Kidney capillary endothelial cell (primary cell): ENCODE measurements around the gene DUSP22.

ENCODE experiments used
- DNase-seq: peaks from one replicate; pipeline ENCODE4 v3.0.0-alpha.2; 2018; ENCODE audit warnings: low spot score

The DUSP22 gene

DNA sequence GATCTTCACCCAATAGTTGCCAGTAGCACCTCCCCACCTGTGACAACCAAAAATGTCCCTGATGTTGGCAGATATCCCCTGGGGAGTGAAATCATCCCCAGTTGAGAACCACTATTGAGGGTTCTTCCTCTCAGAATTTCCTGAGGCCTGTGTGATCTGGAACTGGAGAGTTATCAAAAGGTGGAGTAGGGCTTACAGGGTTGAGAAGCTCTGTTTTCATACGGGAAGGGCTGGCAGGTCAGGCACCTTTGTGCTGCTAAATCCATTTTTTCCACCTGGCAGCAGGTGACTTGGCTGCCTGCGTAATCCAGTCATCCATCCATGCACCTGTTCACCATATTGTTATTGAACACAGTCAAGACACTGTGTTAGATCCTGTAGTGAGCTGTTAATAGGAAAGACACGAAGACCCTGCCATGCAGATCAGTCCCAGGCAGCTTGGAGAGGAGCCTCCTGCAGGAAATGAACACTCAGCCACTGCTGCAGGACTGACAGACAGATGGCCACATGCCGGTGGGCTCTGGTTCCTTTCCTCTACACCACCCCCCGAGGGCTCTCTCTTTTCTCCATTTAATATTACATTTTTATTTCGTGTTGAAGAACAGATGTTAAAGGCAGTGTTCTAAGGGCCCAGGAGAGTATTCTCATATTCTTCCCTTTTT, 5.4 kb downstream of the DUSP22 start:
- peak; percentile 40 for DNase-seq

DNA sequence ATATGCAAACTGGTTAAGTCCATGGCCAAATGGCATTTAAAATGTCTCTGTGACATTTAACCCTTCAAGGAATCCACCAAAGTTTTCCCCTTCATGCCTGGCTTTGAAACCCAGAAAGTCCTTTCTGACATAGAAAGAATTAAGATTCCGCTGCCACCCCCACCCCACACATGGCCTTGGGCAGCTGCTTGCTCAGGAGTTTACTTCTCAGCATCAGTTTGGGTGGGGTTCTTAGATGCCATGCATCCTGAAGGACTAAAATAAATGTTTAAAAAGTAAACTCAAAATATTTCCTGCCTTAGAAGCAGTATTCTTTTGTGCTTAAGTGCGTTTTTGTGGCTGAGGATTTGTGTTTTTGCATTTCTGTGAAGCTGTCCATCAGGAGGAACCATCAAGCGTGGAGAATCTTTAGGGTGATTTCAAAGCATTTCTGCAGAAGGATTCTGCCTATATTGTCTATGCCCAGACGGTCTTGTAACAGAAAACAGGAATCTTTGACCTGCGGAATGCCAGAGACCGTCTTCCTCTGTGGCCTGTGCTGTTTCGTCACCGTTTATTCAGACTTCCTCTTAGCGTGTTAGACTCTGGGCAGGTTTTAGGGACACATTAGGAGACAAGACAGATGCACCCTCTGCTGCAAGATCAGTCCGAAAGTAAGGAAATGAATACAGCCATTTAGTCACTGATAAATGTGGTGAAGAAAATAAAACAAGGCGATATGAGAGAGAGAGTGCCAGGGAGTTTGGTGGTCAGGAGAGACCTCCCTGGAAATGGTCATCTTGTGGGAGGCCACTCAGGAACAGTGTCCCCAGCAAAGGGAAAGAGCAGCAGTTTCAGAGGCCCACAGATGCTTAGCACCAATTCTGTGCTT, 6.2 kb downstream of the DUSP22 start:
- DNase-seq, result peak; percentile 58

DNA sequence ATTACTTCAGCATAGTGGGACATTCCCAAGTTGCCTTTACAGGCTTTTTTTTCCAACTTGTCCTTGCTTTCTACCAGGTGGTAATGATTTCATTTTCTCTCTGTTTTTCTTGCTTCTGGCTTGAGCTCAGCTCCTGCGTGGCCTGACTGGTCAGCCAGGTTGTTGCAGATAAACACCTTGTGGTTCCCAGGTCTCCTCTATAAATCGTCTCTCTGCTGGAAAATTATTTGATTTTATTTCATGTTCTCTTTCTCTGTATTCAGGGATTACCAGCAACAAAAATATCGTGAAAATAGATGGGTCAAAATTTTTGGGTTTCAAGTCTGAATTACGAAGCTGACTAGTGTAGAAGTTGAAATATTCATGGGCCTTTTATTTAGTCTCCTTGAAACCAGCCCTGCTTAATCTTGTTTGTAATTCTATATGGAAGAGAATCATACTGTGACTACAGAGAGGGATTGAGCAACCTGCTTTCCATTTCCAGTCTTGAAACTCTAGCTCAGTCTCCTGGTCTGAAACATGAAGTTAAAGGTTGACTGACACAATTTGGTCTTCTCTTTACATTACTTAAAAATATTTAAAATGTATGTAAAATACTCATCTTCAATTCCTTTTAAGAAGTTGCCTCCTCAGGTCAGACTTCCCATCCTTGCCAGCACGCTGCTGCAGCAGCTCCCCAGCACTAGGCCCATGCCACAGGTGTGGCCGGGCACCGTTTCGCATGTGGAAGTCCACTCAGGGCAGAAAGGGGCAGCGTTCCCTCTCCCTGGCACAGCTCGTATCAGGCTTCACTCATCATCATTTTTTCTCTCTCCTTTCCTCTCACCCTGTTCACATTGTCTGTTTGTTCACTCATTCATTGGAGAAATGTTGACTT, 7.1 kb downstream of the DUSP22 start:
- DNase-seq, result no peak

DNA sequence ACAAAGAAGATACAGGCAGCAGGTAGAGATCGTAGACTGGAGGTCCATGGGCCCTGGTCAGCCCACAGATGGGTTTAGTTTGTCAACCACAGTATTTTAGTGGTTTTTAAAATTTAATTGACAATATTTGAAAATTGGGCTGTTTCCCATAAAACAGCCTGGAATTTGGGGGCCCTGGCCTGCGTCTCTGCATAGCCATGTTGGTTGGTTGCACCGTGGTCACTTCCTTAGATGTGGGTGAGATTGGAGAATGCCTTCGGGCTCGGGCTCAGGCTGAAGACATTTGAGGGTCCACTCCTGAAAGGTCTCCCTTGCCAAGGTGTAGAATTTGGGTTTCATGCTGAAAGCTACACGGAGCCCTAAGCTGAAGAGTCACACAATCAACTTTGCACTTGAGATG, 7.7 kb downstream of the DUSP22 start:
- no peak for DNase-seq

DNA sequence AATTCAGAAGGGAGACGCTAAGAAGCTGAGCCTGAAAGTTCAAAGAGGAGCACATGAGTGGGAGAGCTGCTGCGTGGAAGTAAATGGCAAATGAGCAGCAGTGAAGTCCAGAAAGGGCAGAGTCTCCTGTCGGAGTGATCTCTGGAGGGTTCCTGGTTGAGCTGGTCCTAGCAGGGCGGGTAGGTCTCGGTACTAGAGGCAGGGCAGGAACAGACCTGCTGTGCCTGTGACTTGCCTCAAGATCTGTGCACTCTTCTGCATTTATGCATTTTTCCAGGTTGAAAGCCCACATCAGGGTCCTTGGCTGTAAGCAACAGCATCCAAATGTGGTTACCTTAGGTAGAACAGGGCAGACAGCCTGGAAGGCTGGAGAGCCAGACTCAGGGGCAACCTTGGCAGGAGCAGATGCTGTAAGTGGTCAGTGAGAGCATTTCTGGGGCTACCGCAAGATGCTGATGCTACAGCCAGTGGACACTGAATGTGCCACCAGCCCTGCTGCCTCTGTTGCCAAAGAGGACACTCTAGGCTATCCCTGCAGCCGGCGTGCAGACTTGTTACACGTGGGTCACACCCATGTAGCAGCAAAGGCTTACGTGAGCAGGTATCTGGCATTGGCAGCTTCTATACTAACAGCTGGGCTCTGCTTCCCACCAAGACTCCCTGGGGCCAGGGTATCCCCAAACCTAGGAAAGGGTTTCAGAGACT, 8.4 kb downstream of the DUSP22 start:
- DNase-seq, result no peak

DNA sequence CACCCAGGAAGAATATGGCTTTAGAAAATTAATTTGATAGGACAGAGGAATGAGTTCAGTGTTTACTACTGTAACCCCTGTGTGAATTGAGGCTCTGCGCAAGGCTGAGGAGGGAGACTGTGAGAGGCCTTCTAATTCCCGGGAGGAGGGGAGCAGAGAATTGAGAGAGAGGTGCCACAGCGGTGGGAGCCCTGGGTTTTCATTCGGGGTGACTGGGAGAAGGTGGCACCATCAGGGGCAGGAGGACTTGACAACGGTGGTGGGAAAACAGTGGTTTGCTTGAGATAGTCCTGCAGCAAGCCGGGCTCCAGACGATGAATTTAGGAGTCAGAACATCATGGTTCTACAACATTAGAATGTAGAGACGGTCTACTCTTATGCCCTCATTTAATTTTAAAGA, 9.2 kb downstream of the DUSP22 start:
- no peak for DNase-seq

DNA sequence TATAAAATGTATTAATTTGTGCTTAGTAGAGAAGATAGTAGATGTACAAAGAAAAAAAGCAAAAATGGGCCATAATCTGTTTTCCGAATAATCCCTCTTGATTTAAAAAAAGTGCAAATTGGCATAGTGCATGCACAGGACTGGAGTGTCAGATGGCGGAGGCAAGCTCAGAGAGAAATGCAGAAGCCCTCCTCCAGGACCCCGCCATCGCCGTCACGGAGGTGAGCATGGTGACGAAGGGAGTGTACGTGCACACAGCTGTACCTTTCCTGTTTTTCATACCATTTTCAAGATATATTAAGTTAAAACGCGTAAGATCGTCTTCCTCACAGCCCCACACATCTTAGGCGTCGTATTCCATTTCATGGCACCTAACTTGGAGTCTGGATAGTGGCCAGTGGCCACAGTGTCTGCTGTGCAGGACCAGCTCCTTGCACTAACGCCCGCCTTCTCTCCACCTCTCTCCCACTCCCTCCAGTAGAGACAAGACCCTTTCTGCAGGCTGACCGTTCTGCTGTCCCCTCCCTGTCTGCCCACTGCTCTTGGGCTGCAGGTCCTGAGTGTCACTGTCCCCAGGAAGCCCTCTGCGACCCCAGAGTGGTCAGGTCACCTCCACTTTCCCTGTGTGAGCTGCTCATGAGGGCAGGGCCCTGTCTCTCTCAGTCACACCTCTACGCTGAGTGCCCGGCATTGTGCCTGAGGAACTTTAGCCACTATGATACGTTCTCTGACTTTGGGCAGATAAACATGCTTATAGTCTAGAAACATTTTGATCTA, 9.8 kb downstream of the DUSP22 start:
- no peak for DNase-seq

DNA sequence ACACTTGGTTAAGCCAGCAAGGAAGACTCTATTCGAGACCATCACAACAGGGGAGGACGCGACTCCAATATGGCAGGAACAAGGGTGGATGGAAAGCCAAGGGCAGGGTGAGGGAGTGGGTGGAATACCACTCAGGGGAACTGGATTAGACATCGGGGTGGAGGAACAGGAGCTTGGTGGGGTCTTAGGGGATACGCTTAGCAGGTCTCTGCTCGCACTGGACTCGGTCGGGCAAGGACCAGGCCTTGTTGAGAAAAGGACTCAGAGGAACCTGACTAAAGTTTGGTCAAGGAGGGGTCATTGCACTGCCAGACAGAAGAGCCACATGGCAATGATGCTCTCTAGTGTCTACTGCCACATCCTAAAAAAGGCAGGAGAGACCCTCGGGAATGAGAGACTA, 10.5 kb downstream of the DUSP22 start:
- no peak for DNase-seq

DNA sequence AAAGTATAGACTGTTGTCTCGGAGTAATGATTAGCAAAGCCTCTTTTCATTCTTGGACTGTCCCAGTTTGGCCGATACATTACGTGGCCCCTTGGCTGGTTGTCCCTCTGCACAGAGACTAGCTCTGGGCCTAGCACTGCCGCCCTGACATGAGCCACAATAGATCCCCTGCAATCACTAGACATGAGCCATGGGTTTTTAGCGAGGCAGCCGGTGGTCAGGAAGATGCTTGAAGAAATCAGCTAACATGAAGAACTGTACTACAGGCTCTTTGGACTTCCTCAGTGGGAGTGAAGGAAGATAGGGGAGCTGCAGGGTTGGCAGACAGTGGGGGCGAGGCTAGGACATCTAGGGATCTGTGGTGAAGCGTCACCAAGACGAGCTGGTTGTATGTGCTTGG, 11.0 kb downstream of the DUSP22 start:
- no peak for DNase-seq

DNA sequence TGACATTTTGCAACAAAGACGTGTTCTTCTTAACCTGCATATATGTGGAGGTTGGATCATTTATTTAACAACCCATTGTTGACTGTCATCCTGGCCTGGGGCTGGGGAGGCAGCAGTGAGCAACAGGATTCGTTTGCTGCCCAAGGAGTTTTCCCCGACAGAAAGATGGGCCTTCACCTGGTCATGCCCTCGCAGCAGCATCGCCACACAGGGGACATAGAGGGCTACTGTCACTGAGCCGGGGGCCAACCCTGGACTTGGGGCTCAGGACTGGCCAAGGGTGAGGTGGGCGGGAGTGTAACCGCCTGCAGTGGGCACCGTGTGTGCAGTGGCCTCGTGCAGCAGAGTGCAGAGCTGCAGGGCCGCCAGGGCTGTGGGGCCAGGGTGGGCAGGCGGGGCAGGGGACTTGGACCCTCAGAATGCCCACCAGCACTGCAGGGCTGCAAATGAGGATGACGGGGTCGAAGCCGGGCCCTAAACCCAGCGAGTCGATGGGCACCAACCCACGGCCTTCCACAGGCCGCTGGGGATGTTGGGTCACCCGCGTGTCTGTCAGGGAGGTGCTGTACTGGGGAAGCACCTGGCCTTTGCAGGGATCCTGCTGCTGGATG, 11.8 kb downstream of the DUSP22 start:
- DNase-seq, result no peak

DNA sequence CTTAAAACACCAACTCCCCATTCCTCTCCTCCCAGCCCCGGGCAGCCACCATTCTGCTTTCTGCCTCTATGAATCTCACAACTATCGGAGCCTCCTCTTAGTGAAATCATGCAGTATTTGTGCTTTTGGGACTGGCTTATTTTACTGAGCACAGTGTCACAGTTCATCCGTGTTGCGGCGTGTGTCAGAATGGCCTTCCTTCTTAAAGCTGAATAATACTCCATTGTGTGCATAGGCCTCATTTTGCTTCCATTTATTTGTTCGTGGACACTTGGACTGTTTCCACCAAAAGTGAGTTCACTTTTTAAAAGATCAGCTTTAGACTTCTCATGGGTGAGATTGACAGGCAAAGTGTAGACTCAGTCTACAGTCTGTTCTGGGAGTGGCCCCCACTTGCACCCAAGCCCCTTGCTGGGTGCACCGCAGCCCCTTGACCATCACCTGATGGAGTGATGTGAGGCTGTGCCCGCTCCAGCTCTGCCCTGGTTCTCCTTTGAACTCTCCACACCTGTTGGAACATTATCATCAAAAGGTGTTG, 12.6 kb downstream of the DUSP22 start:
- DNase-seq, result no peak

DNA sequence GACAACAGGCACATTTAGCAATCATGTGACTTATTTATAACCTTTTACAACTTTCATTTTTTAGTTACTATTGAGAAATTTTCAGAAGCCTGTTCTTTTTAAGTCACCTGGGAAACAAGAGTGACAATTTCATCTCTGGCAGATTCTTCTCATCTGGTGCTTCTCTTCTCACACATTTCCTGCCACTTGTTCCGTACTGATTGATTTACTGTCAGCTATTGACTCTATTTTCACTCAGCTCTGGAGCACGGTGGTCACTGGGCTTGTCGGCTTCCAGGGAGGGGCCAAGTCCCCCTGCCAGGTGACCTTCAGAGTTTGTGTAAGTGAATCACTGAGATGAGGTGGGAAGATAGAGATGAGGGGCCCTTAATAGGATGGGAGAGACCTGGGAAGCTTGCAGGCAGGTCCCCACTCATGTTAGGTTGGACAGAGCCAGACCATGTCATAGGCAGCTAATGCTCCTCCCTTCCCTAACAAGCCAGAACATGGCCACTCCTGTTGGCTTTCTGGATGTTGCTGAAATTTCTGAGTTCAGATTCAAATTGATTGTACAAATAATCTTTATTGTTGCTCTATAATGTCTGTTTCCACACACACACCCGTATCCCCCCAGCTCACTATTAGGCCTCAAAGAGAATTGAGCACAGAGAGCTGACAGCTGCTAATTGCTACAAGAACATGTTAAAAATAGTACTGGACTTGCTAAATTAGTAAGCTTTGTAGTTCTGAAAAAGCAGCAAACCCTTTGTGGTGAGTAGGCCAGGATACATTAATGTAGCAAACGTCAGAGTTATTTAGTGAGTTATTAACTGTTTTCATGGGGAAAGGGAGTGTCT, 13.3 kb downstream of the DUSP22 start:
- no peak for DNase-seq

DNA sequence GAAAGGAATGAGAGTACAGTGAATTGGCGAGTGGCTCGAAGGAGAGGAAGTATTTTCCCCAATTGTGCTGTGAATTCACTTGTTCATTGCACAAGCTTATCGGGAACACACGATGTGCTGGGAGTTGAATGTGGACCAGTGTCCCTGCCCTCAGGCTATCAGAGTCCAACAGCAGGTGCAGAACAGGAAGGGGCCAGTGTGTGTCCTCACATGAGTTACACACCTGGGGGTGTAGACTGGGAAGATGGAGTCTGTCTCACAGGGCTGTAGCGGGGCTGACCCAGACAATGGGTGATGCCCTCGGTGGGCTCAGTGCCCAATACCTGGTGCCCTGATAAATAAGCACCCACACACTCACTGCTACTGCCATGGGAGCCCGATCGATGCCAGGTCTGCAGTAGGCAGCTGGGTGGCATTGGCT, 14.4 kb downstream of the DUSP22 start:
- DNase-seq, result no peak

DNA sequence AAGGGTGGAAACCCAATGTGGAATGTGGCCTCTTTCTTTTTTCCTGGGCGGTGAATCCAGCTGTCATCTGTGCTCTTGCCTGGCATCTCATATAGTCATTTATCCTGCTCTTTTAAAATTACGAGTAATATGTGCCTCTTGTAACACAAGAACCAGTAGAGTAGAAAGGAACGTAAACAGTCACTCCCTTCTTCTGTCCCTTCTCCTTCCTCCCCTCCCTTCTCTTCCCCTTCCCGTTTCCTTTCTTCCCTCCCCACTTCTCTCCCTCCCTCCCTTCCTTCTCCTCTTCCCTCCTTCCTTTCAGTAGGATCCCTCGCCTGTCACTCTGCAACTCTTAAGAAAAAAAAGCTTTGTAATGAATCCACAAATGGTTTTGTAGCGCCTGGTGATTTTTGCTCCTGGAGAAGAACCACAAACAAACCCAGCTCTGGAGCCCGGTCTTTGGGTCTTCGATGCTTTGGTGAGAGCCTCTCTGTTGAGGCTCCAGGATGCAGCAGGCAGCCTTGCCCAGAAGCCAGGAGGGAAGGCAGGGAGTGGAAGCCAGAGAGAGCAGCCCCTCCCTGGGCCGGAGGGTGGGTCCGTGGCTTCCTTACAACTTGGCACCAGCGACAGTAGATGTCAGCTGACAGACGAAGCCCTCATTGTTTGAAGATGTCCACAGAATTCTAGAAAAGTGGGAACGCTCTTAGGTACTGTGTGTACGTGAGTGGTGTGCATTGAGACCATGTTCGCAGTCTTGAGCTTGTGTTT, 15.0 kb downstream of the DUSP22 start:
- no peak for DNase-seq

DNA sequence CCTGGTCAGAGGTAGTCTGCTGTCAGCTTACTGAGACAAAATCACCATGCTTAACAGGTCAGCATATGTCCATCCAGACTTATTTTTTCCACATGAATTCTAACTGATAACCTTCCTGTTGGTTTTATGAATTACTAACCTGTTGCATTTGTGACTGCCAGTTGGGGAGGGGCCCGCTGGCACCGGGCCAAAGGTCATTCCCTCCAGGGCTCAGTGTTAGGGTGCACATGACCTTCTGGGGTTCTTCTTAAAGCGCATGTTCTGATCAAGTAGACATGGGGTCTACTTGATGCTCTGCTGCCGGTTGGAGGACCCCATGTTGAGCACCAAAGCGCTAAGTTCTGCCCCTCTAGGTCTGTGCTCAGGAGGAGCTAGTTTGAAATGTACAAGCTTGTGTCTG, 15.6 kb downstream of the DUSP22 start:
- DNase-seq, result no peak

DNA sequence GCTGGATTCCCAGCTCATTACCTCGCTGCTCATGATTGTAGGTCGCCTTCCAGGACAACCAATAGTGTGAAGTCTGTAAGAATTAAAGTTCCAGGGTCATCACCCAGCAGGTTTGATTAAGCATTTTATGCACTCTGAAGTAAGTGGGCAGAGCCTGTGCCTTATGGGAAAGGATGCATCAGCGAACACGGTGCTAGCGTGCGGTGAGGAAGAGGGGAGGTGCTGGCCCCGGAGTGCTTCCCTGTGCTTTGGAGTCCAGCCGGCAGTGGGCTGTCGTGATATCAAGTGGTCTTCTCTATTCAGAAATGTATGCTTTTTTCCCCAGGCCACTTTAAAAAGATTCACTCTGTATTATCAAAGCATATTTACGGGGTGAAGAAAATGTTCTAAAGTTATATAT, 16.0 kb downstream of the DUSP22 start:
- DNase-seq, result no peak

DNA sequence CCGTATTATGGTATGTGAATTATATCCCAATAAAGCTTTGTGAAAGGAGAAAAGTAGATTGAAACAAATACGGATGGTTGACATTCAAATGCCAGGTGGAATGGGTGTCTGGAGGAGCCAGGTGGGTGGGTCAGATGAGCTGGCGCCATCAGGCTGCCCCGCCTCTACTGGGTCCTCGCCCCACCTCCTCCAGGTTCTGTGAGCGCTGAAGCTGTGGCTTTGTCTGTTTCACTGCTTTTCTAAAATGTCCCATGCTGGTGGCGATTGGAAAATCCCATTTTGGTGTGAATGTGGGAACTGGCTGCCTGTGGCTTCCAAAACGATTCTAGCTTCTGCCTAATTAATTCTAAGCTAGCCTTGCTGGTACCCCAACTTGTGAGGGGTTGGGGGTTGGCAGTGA, 16.5 kb downstream of the DUSP22 start:
- DNase-seq, result no peak

DNA sequence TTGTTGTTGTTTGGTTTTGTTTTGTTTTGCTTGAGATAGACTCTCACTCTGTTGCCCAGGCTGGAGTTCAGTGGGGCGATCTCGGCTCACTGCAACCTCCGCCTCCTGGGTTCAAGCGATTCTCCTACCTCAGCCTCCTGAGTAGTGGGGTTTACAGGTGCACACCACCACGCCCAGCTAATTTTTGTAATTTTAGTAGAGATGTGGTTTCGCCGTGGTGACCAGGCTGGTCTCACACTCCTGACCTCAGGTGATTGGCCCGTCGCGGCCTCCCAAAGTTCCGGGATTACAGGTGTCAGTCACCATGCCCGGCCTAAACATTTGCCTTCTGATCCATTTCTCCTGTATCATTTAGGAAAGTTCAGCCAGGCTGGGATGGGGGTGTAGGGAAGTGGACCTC, 17.7 kb downstream of the DUSP22 start:
- DNase-seq, result no peak

DNA sequence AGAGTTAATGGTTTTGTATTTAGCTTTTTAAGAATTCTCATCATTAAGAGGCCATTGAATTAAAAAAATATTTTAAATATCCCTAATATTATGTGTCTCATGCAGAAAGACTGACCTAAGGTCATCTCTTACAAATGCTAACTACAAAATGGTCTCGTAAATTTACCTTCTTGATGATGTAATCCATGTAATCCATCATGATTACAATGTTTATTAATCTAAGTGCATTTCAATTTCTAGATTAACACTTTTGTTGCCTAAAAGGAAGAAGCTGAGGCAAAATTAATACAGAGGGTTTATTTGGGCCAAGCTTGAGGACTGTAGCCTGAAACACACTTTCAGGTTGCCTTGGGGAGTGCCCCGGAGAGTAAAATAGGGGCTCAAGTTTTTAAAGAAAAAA, 18.4 kb downstream of the DUSP22 start:
- DNase-seq, result no peak
